ENCODE measurements around the gene ENPP5. TPM values are rescaled to one million over a fixed set of nuclear protein-coding genes. Genes with fewer than 3 reads are reported as not detected.
"Not testable (repeated sequence)": the region's sequence is repeated elsewhere in the genome, so short reads cannot be mapped to it uniquely, and the experiment has no call there.

ENPP5 gene
- total RNA-seq, 1 donor from 2014 or later: not detected

- no peak for TF ChIP-seq CTCF (IDR thresholded peaks at IDR 0.05)
- no peak overlapping the region for H3K27ac Mint-ChIP-seq (ENCODE audit: unreplicated experiment)
- no peaks in the 10 kb centered on the region for H3K4me1 Mint-ChIP-seq (ENCODE audit: unreplicated experiment)
- peaks cover 35% of the 10 kb centered on the region for H3K27me3 Mint-ChIP-seq (ENCODE audit: unreplicated experiment)
- no peak overlapping the region for H3K4me3 Mint-ChIP-seq (ENCODE audit: unreplicated experiment)
- H3K9me3 Mint-ChIP-seq (ENCODE audit: unreplicated experiment): no peaks in the 10 kb centered on the region
- no peaks in the 10 kb centered on the region for H3K36me3 Mint-ChIP-seq (ENCODE audit: unreplicated experiment)
- DNase-seq (ENCODE audit: extremely low spot score, unreplicated experiment): no peak
Measured at GRCh38 chr6:46160102-46160501, 10.7 kb downstream of the ENPP5 start.

GRCh38 chr6:46159229-46159628 lies 11.6 kb downstream of the ENPP5 start:
- Mint-ChIP-seq H3K4me1 (ENCODE audit: unreplicated experiment) (no peaks in the 10 kb centered on the region), H3K27me3 (ENCODE audit: unreplicated experiment) (peaks cover 38% of the 10 kb centered on the region), H3K9me3 (ENCODE audit: unreplicated experiment) (no peaks in the 10 kb centered on the region), H3K36me3 (ENCODE audit: unreplicated experiment) (no peaks in the 10 kb centered on the region), H3K27ac (ENCODE audit: unreplicated experiment) (no peak overlapping the region), H3K4me3 (ENCODE audit: unreplicated experiment) (no peak overlapping the region)
- no peak for DNase-seq (ENCODE audit: extremely low spot score, unreplicated experiment)
- TF ChIP-seq CTCF (IDR thresholded peaks at IDR 0.05): no peak

- DNase-seq (ENCODE audit: extremely low spot score, unreplicated experiment): no peak
- no peak overlapping the region for H3K4me3 Mint-ChIP-seq (ENCODE audit: unreplicated experiment)
- H3K9me3 Mint-ChIP-seq (ENCODE audit: unreplicated experiment): no peaks in the 10 kb centered on the region
- H3K27ac Mint-ChIP-seq (ENCODE audit: unreplicated experiment): no peak overlapping the region
- TF ChIP-seq CTCF (IDR thresholded peaks at IDR 0.05): no peak
- no peaks in the 10 kb centered on the region for H3K36me3 Mint-ChIP-seq (ENCODE audit: unreplicated experiment)
- no peaks in the 10 kb centered on the region for H3K4me1 Mint-ChIP-seq (ENCODE audit: unreplicated experiment)
- H3K27me3 Mint-ChIP-seq (ENCODE audit: unreplicated experiment): peaks cover 44% of the 10 kb centered on the region
Measured at GRCh38 chr6:46156701-46157100, 14.1 kb downstream of the ENPP5 start.

- H3K27me3 Mint-ChIP-seq (ENCODE audit: unreplicated experiment): peaks cover 26% of the 10 kb centered on the region
- DNase-seq (ENCODE audit: extremely low spot score, unreplicated experiment); H3K4me1 Mint-ChIP-seq (ENCODE audit: unreplicated experiment); H3K27ac Mint-ChIP-seq (ENCODE audit: unreplicated experiment); H3K9me3 Mint-ChIP-seq (ENCODE audit: unreplicated experiment); H3K36me3 Mint-ChIP-seq (ENCODE audit: unreplicated experiment); H3K4me3 Mint-ChIP-seq (ENCODE audit: unreplicated experiment): not testable (repeated sequence)
Measured at GRCh38 chr6:46149066-46149465, 21.7 kb downstream of the ENPP5 start.

- Mint-ChIP-seq H3K36me3 (ENCODE audit: unreplicated experiment) (no peaks in the 10 kb centered on the region), H3K27me3 (ENCODE audit: unreplicated experiment) (peaks cover 27% of the 10 kb centered on the region), H3K9me3 (ENCODE audit: unreplicated experiment) (no peaks in the 10 kb centered on the region), H3K4me1 (ENCODE audit: unreplicated experiment) (no peaks in the 10 kb centered on the region), H3K27ac (ENCODE audit: unreplicated experiment) (no peak overlapping the region), H3K4me3 (ENCODE audit: unreplicated experiment) (no peak overlapping the region)
- no peak for DNase-seq (ENCODE audit: extremely low spot score, unreplicated experiment)
- no peak for TF ChIP-seq CTCF (IDR thresholded peaks at IDR 0.05)
Measured at GRCh38 chr6:46144270-46144669, 26.5 kb downstream of the ENPP5 start.

- Mint-ChIP-seq H3K36me3 (ENCODE audit: unreplicated experiment) (no peaks in the 10 kb centered on the region), H3K4me3 (ENCODE audit: unreplicated experiment) (no peak overlapping the region), H3K27me3 (ENCODE audit: unreplicated experiment) (peaks cover 58% of the 10 kb centered on the region), H3K9me3 (ENCODE audit: unreplicated experiment) (no peaks in the 10 kb centered on the region), H3K4me1 (ENCODE audit: unreplicated experiment) (no peaks in the 10 kb centered on the region), H3K27ac (ENCODE audit: unreplicated experiment) (no peak overlapping the region)
- DNase-seq (ENCODE audit: extremely low spot score, unreplicated experiment): no peak
- no peak for TF ChIP-seq CTCF (IDR thresholded peaks at IDR 0.05)
Measured at GRCh38 chr6:46138281-46138680, 32.5 kb downstream of the ENPP5 start.
